HEK293T (cell line): ENCODE data around the gene REEP3.

Source experiments
- CTCF ChIA-PET: fragments of 350-600 bp; formaldehyde crosslinking; extraction: SDS; loops from one replicate; lab custom pipeline; 2021; ENCODE audit warnings: antibody characterized with exemption, inconsistent platforms; lab: Yijun Ruan, JAX
- POLR2A ChIA-PET: fragments of 350-600 bp; formaldehyde crosslinking; extraction: SDS; loops from one replicate; lab custom pipeline; 2020; ENCODE audit warnings: antibody characterized with exemption, inconsistent platforms; lab: Yijun Ruan, JAX
- DNase-seq: peaks from one replicate; pipeline ENCODE4 v3.0.0; 2012; ENCODE audit warnings: mixed read lengths; ENCODE audit errors: extremely low spot score
- ARNT ChIP-seq: fragments of 450-650 bp; IDR thresholded peaks from 2 replicates; pipeline ENCODE4 v1.6.1; 2017; ENCODE audit warnings: mild to moderate bottlenecking
- BHLHE40 ChIP-seq: fragments of 450-650 bp; IDR thresholded peaks from 2 replicates; pipeline ENCODE4 v1.6.1; 2016; ENCODE audit warnings: mild to moderate bottlenecking, moderate library complexity, borderline replicate concordance
- CTBP1 ChIP-seq: fragments of 450-650 bp; IDR thresholded peaks from 2 replicates; pipeline ENCODE4 v1.6.1; 2016; ENCODE audit warnings: borderline replicate concordance
- ELF4 ChIP-seq: fragments of 450-650 bp; IDR thresholded peaks from 2 replicates; pipeline ENCODE4 v1.6.1; 2017; ENCODE audit warnings: antibody characterized with exemption
- FOXA1 ChIP-seq: fragments of 450-650 bp; IDR thresholded peaks from 2 replicates; pipeline ENCODE4 v1.6.1; 2016; ENCODE audit warnings: mild to moderate bottlenecking
- FOXK2 ChIP-seq: fragments of 450-650 bp; IDR thresholded peaks from 2 replicates; pipeline ENCODE4 v1.6.1; 2016; ENCODE audit warnings: mild to moderate bottlenecking
- FOXM1 ChIP-seq: fragments of 450-650 bp; IDR thresholded peaks from 2 replicates; pipeline ENCODE4 v1.6.1; 2017; ENCODE audit warnings: mild to moderate bottlenecking, borderline replicate concordance
- HDGF ChIP-seq: fragments of 450-650 bp; IDR thresholded peaks from 2 replicates; pipeline ENCODE4 v1.6.1; 2017; ENCODE audit warnings: antibody characterized with exemption, borderline replicate concordance
- L3MBTL2 ChIP-seq: fragments of 450-650 bp; conservative IDR thresholded peaks from 2 replicates; pipeline ENCODE4 v1.6.1; 2016; ENCODE audit warnings: mild to moderate bottlenecking
- LEF1 ChIP-seq: fragments of 450-650 bp; IDR thresholded peaks from 2 replicates; pipeline ENCODE4 v1.6.1; 2017; ENCODE audit warnings: mild to moderate bottlenecking, borderline replicate concordance
- NFRKB ChIP-seq: fragments of 450-650 bp; IDR thresholded peaks from 2 replicates; pipeline ENCODE4 v1.6.1; 2016; ENCODE audit warnings: mild to moderate bottlenecking, moderate library complexity
- PKNOX1 ChIP-seq: fragments of 450-650 bp; IDR thresholded peaks from 2 replicates; pipeline ENCODE4 v1.6.1; 2016
- SP1 ChIP-seq: fragments of 450-650 bp; IDR thresholded peaks from 2 replicates; pipeline ENCODE4 v1.6.1; 2017
- SUZ12 ChIP-seq: fragments of 450-650 bp; IDR thresholded peaks from 2 replicates; pipeline ENCODE4 v1.6.1; 2016; ENCODE audit warnings: mild to moderate bottlenecking
- TARDBP ChIP-seq: fragments of 450-650 bp; IDR thresholded peaks from 2 replicates; pipeline ENCODE4 v1.6.1; 2016
- ZNF384 ChIP-seq: fragments of 450-650 bp; IDR thresholded peaks from 2 replicates; pipeline ENCODE4 v1.6.1; 2016

REEP3 gene

GRCh38 chr10:63520500-63521415 is at the start of gene REEP3:
REEP3 (plus strand) TSS chr10:63521401; CDS start chr10:63521546, 145 bp downstream.
- TF ChIP-seq L3MBTL2 (peak; percentile 48), LEF1 (no peak)
- ChIA-PET POLR2A (interaction anchor here (0.8 to 3.4 kb wide), 5 partner anchors 13 to 203 kb away, joined by 3 to 32 read pairs (median 4); partner anchors contain the start of gene JMJD1C), CTCF (no interaction called here)
- DNase-seq: peak; percentile 69

- POLR2A ChIA-PET: no interaction called here
- CTCF ChIA-PET: no interaction called here
- TF ChIP-seq ELF4 (no peak), HDGF (no peak), L3MBTL2 (no peak), NFRKB (no peak), FOXA1 (no peak), ZNF384 (no peak), ARNT (no peak), PKNOX1 (no peak), FOXK2 (no peak), SP1 (no peak), FOXM1 (no peak), CTBP1 (no peak)
- no peak for DNase-seq
Measured at GRCh38 chr10:63474488-63474887, 46.7 kb upstream of the REEP3 start.

- no peak for DNase-seq
- CTCF ChIA-PET: no interaction called here
- no peak for TF ChIP-seq ARNT
- no peak for TF ChIP-seq SUZ12
- TF ChIP-seq BHLHE40: no peak
- TF ChIP-seq FOXK2: no peak
- no peak for TF ChIP-seq PKNOX1
- TF ChIP-seq ZNF384: no peak
- TF ChIP-seq LEF1: no peak
- no peak for TF ChIP-seq FOXA1
- TF ChIP-seq NFRKB: no peak
- TF ChIP-seq CTBP1: no peak
- POLR2A ChIA-PET: no interaction called here
Measured at GRCh38 chr10:63477927-63478326, 43.3 kb upstream of the REEP3 start.

GRCh38 chr10:63478564-63478963 is 42.6 kb upstream of the REEP3 start:
- TF ChIP-seq ARNT: no peak
- no peak for TF ChIP-seq BHLHE40
- no peak for TF ChIP-seq ZNF384
- no peak for TF ChIP-seq CTBP1
- no peak for TF ChIP-seq HDGF
- TF ChIP-seq ELF4: no peak
- TF ChIP-seq NFRKB: no peak
- CTCF ChIA-PET: interaction anchor here (0.6 to 0.7 kb wide), 2 partner anchors 19 to 20 kb away, joined by 3 to 6 read pairs; no protein-coding TSS in a partner anchor
- DNase-seq: no peak
- POLR2A ChIA-PET: no interaction called here

GRCh38 chr10:63480237-63480636 is 41.0 kb upstream of the REEP3 start:
- CTCF ChIA-PET: interaction anchor here (0.7 kb wide), 1 partner anchor 148 kb away, joined by 4 read pairs; no protein-coding TSS in a partner anchor

More at GRCh38 chr10:63480237-63480636, 41.0 kb upstream of the REEP3 start:
- DNase-seq: no peak
- no peak for TF ChIP-seq LEF1
- TF ChIP-seq ELF4: no peak
- no peak for TF ChIP-seq FOXK2
- no peak for TF ChIP-seq ZNF384
- TF ChIP-seq BHLHE40: no peak
- TF ChIP-seq NFRKB: no peak
- TF ChIP-seq FOXM1: no peak
- TF ChIP-seq SUZ12: no peak
- TF ChIP-seq TARDBP: no peak
- no peak for TF ChIP-seq CTBP1
- TF ChIP-seq SP1: no peak
- no peak for TF ChIP-seq L3MBTL2
- no peak for TF ChIP-seq FOXA1
- TF ChIP-seq PKNOX1: no peak
- TF ChIP-seq HDGF: no peak
- no peak for TF ChIP-seq ARNT
- POLR2A ChIA-PET: interaction anchor here (1.6 kb wide), 1 partner anchor 15 kb away, joined by 3 read pairs; no protein-coding TSS in a partner anchor
